Erythroblast (primary cell): ENCODE results near the gene ZNF878.

ENCODE experiments used
- GATA1 ChIP-seq: IDR thresholded peaks from 2 replicates; pipeline ENCODE4 v1.6.1; 2011; ENCODE audit warnings: low read depth, mild to moderate bottlenecking, control low read depth, low read length, moderate library complexity
- POLR2A ChIP-seq: IDR thresholded peaks from 2 replicates; pipeline ENCODE4 v1.6.1; 2011; ENCODE audit warnings: mild to moderate bottlenecking, low read length

- TF ChIP-seq POLR2A: no peak
- no peak for TF ChIP-seq GATA1
These were observed 18.1 kb downstream of the ZNF878 start for GRCh38 chr19:12034620-12035019.
